GM08714 (cell line): Measurements from ENCODE around the gene C6orf163.

Source experiments
- H3K4me3 ChIP-seq: fragments of 200-500 bp; sonication (Bioruptor generic); 2 replicates; pipeline ENCODE4 v1.5.1; 2014; ENCODE audit warnings: mild to moderate bottlenecking, low read length, inconsistent platforms
- ZNF274 ChIP-seq: IDR thresholded peaks from 2 replicates; pipeline ENCODE4 v1.6.1; 2012; ENCODE audit warnings: mild to moderate bottlenecking, low read depth, low read length

C6orf163 gene

GRCh38 chr6:87378947-87379346, 34.3 kb downstream of the C6orf163 start:
- no peak overlapping the region; the same call in 1 of the 2 replicates for H3K4me3 ChIP-seq
- TF ChIP-seq ZNF274 = no peak

GRCh38 chr6:87382861-87383260, 38.2 kb downstream of the C6orf163 start:
- TF ChIP-seq ZNF274 = no peak
- H3K4me3 ChIP-seq = no peak overlapping the region

GRCh38 chr6:87384038-87384437, 39.4 kb downstream of the C6orf163 start:
- H3K4me3 ChIP-seq = no peak overlapping the region
- TF ChIP-seq ZNF274 = no peak

- H3K4me3 ChIP-seq = no peak overlapping the region
- no peak for TF ChIP-seq ZNF274
These were observed 39.8 kb downstream of the C6orf163 start for GRCh38 chr6:87384449-87384848.

- H3K4me3 ChIP-seq = no peak overlapping the region
- TF ChIP-seq ZNF274 = no peak
These were observed 46.7 kb downstream of the C6orf163 start for GRCh38 chr6:87391334-87391733.

GRCh38 chr6:87393026-87393622, 48.5 kb downstream of the C6orf163 start:
- no peak for TF ChIP-seq ZNF274
- H3K4me3 ChIP-seq = no peak overlapping the region

GRCh38 chr6:87395431-87395830, 50.8 kb downstream of the C6orf163 start:
- TF ChIP-seq ZNF274 = no peak
- no peak overlapping the region for H3K4me3 ChIP-seq

GRCh38 chr6:87396595-87397392, 52.2 kb downstream of the C6orf163 start:
- no peak overlapping the region for H3K4me3 ChIP-seq
- no peak for TF ChIP-seq ZNF274

GRCh38 chr6:87397656-87398055, 53.0 kb downstream of the C6orf163 start:
- no peak for TF ChIP-seq ZNF274
- no peak overlapping the region for H3K4me3 ChIP-seq

GRCh38 chr6:87401832-87402231, 57.2 kb downstream of the C6orf163 start:
- H3K4me3 ChIP-seq = no peak overlapping the region
- TF ChIP-seq ZNF274 = no peak

GRCh38 chr6:87407561-87407900, 62.9 kb downstream of the C6orf163 start:
- no peak for TF ChIP-seq ZNF274
- H3K4me3 ChIP-seq = peak overlapping the region; percentile 91

GRCh38 chr6:87407901-87408720, 63.5 kb downstream of the C6orf163 start, which contains the start of gene CFAP206:
Gene CFAP206, plus strand, starts transcription at chr6:87407972. Its CDS starts 1,868 bp downstream, at chr6:87409840.
- H3K4me3 ChIP-seq = peak within 1 kb of the TSS; percentile 91
- TF ChIP-seq ZNF274 = no peak

- H3K4me3 ChIP-seq = peak overlapping the region; percentile 91
- TF ChIP-seq ZNF274 = no peak
These were observed 64.1 kb downstream of the C6orf163 start for GRCh38 chr6:87408721-87409155.
